Measurements from ENCODE around the gene SMC1B.

DNA sequence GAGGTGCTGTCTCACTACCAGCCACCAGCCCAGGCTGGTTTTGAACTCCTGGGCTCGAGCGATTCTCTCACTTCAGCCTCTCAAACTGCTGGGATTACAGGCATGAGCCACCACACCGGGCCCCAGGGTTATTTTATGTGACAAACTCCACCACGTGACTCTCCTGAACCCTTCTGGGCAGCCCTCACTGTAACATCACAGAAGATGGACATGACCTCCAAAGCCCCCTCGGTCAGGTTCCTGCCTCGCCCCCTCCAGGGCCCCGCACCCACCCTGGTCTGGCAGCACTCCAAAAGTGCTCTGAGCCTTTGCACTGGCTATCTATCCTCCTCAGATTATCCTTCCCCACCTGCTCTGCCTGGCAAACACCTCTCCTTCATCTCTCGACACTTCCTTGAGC is 43.4 kb upstream of the SMC1B start:
- TF ChIP-seq YY1 (IDR thresholded peaks at IDR 0.05; ENCODE audit: low read depth, low read length): no peak
- no peak for TF ChIP-seq POLR2A (IDR thresholded peaks at IDR 0.05; ENCODE audit: control extremely low read depth in 1 of 2, low read depth in 2 of 2, low read length in 2 of 2)
- no peak for TF ChIP-seq POLR2AphosphoS5 (IDR thresholded peaks at IDR 0.05; ENCODE audit: low read depth, low read length)
- TF ChIP-seq, protein P1, sequence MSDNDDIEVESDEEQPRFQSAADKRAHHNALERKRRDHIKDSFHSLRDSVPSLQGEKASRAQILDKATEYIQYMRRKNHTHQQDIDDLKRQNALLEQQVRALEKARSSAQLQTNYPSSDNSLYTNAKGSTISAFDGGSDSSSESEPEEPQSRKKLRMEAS (IDR thresholded peaks at IDR 0.05): no peak
- TF ChIP-seq, protein P2, sequence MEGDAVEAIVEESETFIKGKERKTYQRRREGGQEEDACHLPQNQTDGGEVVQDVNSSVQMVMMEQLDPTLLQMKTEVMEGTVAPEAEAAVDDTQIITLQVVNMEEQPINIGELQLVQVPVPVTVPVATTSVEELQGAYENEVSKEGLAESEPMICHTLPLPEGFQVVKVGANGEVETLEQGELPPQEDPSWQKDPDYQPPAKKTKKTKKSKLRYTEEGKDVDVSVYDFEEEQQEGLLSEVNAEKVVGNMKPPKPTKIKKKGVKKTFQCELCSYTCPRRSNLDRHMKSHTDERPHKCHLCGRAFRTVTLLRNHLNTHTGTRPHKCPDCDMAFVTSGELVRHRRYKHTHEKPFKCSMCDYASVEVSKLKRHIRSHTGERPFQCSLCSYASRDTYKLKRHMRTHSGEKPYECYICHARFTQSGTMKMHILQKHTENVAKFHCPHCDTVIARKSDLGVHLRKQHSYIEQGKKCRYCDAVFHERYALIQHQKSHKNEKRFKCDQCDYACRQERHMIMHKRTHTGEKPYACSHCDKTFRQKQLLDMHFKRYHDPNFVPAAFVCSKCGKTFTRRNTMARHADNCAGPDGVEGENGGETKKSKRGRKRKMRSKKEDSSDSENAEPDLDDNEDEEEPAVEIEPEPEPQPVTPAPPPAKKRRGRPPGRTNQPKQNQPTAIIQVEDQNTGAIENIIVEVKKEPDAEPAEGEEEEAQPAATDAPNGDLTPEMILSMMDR (IDR thresholded peaks at IDR 0.05; ENCODE audit: control extremely low read depth in 1 of 3, insufficient read depth in 1 of 3, low read depth in 1 of 3, low read length in 3 of 3): no peak
- no peak for TF ChIP-seq JUND (IDR thresholded peaks at IDR 0.05; ENCODE audit: low read length)
- TF ChIP-seq BCL11A (IDR thresholded peaks at IDR 0.05; ENCODE audit: low read depth in 2 of 2, low read length in 2 of 2): no peak
- TF ChIP-seq, protein P3, sequence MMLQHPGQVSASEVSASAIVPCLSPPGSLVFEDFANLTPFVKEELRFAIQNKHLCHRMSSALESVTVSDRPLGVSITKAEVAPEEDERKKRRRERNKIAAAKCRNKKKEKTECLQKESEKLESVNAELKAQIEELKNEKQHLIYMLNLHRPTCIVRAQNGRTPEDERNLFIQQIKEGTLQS (IDR thresholded peaks at IDR 0.05; ENCODE audit: insufficient read depth, low read depth, low read length): no peak
- TF ChIP-seq EZH2 (IDR thresholded peaks at IDR 0.05; ENCODE audit: low read depth, low read length, severe bottlenecking): no peak
